GM19023 (cell line): ENCODE data around the gene AGMO.

Experiments used
- ATAC-seq: cut with Tn5 transposase; IDR thresholded peaks from one replicate; pipeline ENCODE4 v1.9.1; 2021; ENCODE audit warnings: mild to moderate bottlenecking, moderate library complexity; ENCODE audit not compliant: unreplicated experiment

The AGMO gene

GRCh38 chr7:15462721-15463389, 99.0 kb downstream of the AGMO start:
- ATAC-seq = no peak

- ATAC-seq = no peak
Observed at GRCh38 chr7:15461576-15461975, 100.2 kb downstream of the AGMO start.

GRCh38 chr7:15459018-15459615, 102.7 kb downstream of the AGMO start:
- ATAC-seq = no peak

GRCh38 chr7:15457990-15458955, 103.5 kb downstream of the AGMO start:
- no peak for ATAC-seq

- no peak for ATAC-seq
Observed at GRCh38 chr7:15452670-15453069, 109.1 kb downstream of the AGMO start.

GRCh38 chr7:15446722-15447121, 115.1 kb downstream of the AGMO start:
- ATAC-seq = no peak

GRCh38 chr7:15446280-15446679, 115.5 kb downstream of the AGMO start:
- no peak for ATAC-seq

- ATAC-seq = no peak
Observed at GRCh38 chr7:15441915-15442314, 119.9 kb downstream of the AGMO start.

GRCh38 chr7:15440482-15440881, 121.3 kb downstream of the AGMO start:
- ATAC-seq = no peak

- ATAC-seq = peak; percentile 59
Observed at GRCh38 chr7:15439853-15440252, 122.0 kb downstream of the AGMO start.

- ATAC-seq = no peak
Observed at GRCh38 chr7:15433151-15433550, 128.7 kb downstream of the AGMO start.

GRCh38 chr7:15430911-15431310, 130.9 kb downstream of the AGMO start:
- ATAC-seq = no peak

GRCh38 chr7:15430191-15430590, 131.6 kb downstream of the AGMO start:
- ATAC-seq = no peak

GRCh38 chr7:15424468-15424867, 137.3 kb downstream of the AGMO start:
- no peak for ATAC-seq

GRCh38 chr7:15419596-15419995, 142.2 kb downstream of the AGMO start:
- no peak for ATAC-seq

GRCh38 chr7:15418264-15418663, 143.6 kb downstream of the AGMO start:
- ATAC-seq = no peak

GRCh38 chr7:15417341-15417988, 144.3 kb downstream of the AGMO start:
- ATAC-seq = no peak

- ATAC-seq = no peak
Observed at GRCh38 chr7:15411019-15411418, 150.8 kb downstream of the AGMO start.

GRCh38 chr7:15407910-15408309, 153.9 kb downstream of the AGMO start:
- no peak for ATAC-seq

- ATAC-seq = no peak
Observed at GRCh38 chr7:15403751-15404150, 158.1 kb downstream of the AGMO start.

- no peak for ATAC-seq
Observed at GRCh38 chr7:15403315-15403714, 158.5 kb downstream of the AGMO start.
